CD4-positive, alpha-beta T cell treated with Interleukin-2 at 100 ng/mL for 4 hours (primary cell): ENCODE measurements around the gene AGBL2.
"Not testable (repeated sequence)": the region's sequence is repeated elsewhere in the genome, so short reads cannot be mapped to it uniquely, and the experiment has no call there.

Experiments
- DNase-seq: peaks from one replicate; pipeline ENCODE4 v3.0.0-alpha.2; 2020; ENCODE audit warnings: low spot score

Gene AGBL2

GRCh38 chr11:47689480-47689879 is 25.7 kb downstream of the AGBL2 start:
- no peak for DNase-seq

- no peak for DNase-seq
These were observed 26.2 kb downstream of the AGBL2 start for GRCh38 chr11:47688991-47689390.

- no peak for DNase-seq
These were observed 27.1 kb downstream of the AGBL2 start for GRCh38 chr11:47688111-47688510.

- not testable (repeated sequence) for DNase-seq
These were observed 28.5 kb downstream of the AGBL2 start for GRCh38 chr11:47686704-47687103.

- DNase-seq, result no peak
These were observed 29.0 kb downstream of the AGBL2 start for GRCh38 chr11:47686151-47686550.

GRCh38 chr11:47675851-47676250 is 39.3 kb downstream of the AGBL2 start:
- no peak for DNase-seq

GRCh38 chr11:47672283-47672730 is 42.9 kb downstream of the AGBL2 start:
- DNase-seq, result no peak

GRCh38 chr11:47669856-47670255 is 45.3 kb downstream of the AGBL2 start:
- no peak for DNase-seq

GRCh38 chr11:47668665-47669064 is 46.5 kb downstream of the AGBL2 start:
- no peak for DNase-seq

- DNase-seq, result no peak
These were observed 47.6 kb downstream of the AGBL2 start for GRCh38 chr11:47667555-47667954.

GRCh38 chr11:47667135-47667534 is 48.0 kb downstream of the AGBL2 start:
- DNase-seq, result no peak

GRCh38 chr11:47664936-47665335 is 50.2 kb downstream of the AGBL2 start:
- not testable (repeated sequence) for DNase-seq

- DNase-seq, result no peak
These were observed 53.9 kb downstream of the AGBL2 start for GRCh38 chr11:47661245-47661644.

- no peak for DNase-seq
These were observed 55.9 kb downstream of the AGBL2 start for GRCh38 chr11:47659276-47659675.

GRCh38 chr11:47656260-47656885 is 58.8 kb downstream of the AGBL2 start:
- DNase-seq, result no peak

GRCh38 chr11:47651818-47652469 is 63.2 kb downstream of the AGBL2 start:
- no peak for DNase-seq

- no peak for DNase-seq
These were observed 65.9 kb downstream of the AGBL2 start for GRCh38 chr11:47649276-47649675.

- no peak for DNase-seq
These were observed 69.2 kb downstream of the AGBL2 start for GRCh38 chr11:47646019-47646418.

GRCh38 chr11:47645500-47645899 is 69.7 kb downstream of the AGBL2 start:
- DNase-seq, result no peak

GRCh38 chr11:47642099-47642855 is 72.9 kb downstream of the AGBL2 start, which contains the start of gene MTCH2:
Gene MTCH2, minus strand, starts transcription at chr11:47642559. Its CDS starts 94 bp downstream, at chr11:47642465.
- peak; percentile 96 for DNase-seq

GRCh38 chr11:47641600-47642098 is 73.5 kb downstream of the AGBL2 start:
- no peak for DNase-seq

- DNase-seq, result not testable (repeated sequence)
These were observed 74.7 kb downstream of the AGBL2 start for GRCh38 chr11:47640506-47640905.

GRCh38 chr11:47636331-47636730 is 78.8 kb downstream of the AGBL2 start:
- not testable (repeated sequence) for DNase-seq
